ENCODE measurements around the gene SAP30BP. TPM values are rescaled to one million over a fixed set of nuclear protein-coding genes. Genes with fewer than 3 reads are reported as not detected.
"Not testable (repeated sequence)": the region's sequence is repeated elsewhere in the genome, so short reads cannot be mapped to it uniquely, and the experiment has no call there.

Gene SAP30BP
- total RNA-seq, 1 experiment from 2014 or later, result 89.7 TPM

GRCh38 chr17:75637551-75637950 lies 29.6 kb upstream of the SAP30BP start:
- Histone ChIP-seq H3K4me1 (ENCODE audit: insufficient read depth, low read length) (peaks cover 1% of the 10 kb centered on the region; the same call in 1 of the 2 replicates), H2BK20ac (ENCODE audit: low read depth, low read length, poor library complexity, severe bottlenecking) (no peak overlapping the region), H2BK15ac (ENCODE audit: low read depth, low read length) (no peak overlapping the region), H2BK120ac (ENCODE audit: low read depth, low read length, poor library complexity, severe bottlenecking) (no peak overlapping the region), H3K27ac (ENCODE audit: insufficient read length, low read depth, low read length) (no peak overlapping the region), H3K9ac (ENCODE audit: extremely low read depth, insufficient read length, low read length) (no peak overlapping the region), H2BK12ac (ENCODE audit: insufficient read length, low read depth, low read length) (no peak overlapping the region), H3K18ac (ENCODE audit: insufficient read length, low read depth, low read length) (no peak overlapping the region), H3K4me2 (ENCODE audit: insufficient read depth, insufficient read length, low read length) (no peak overlapping the region), H3K9me3 (ENCODE audit: control insufficient read depth, low read depth, low read length) (no peaks in the 10 kb centered on the region), H3K79me1 (ENCODE audit: insufficient read depth, low read depth, low read length, poor library complexity, severe bottlenecking) (no peaks in the 10 kb centered on the region), H4K8ac (replicated peaks; ENCODE audit: insufficient read length, low read depth, low read length) (no peak overlapping the region), H2BK5ac (ENCODE audit: insufficient read length, low read length) (no peak overlapping the region), H3K23me2 (ENCODE audit: insufficient read length, low read depth, low read length, poor library complexity, severe bottlenecking) (no peaks in the 10 kb centered on the region), H2AFZ (ENCODE audit: low read length) (no peak overlapping the region), H3K79me2 (ENCODE audit: insufficient read depth, low read length) (no peaks in the 10 kb centered on the region), H4K5ac (ENCODE audit: insufficient read length, low read depth, low read length) (no peak overlapping the region), H3K56ac (ENCODE audit: insufficient read length, low read depth, low read length) (no peak overlapping the region), H3K27me3 (ENCODE audit: insufficient read depth, low read length) (no peaks in the 10 kb centered on the region), H3K4ac (ENCODE audit: low read depth, low read length) (no peak overlapping the region), H4K91ac (ENCODE audit: insufficient read length, low read depth, low read length) (no peak overlapping the region), H3K14ac (ENCODE audit: insufficient read depth, low read length) (no peak overlapping the region), H4K20me1 (ENCODE audit: control insufficient read depth, insufficient read depth, insufficient read length) (no peaks in the 10 kb centered on the region), H3T11ph (ENCODE audit: low read length) (no peak overlapping the region), H3K23ac (ENCODE audit: insufficient read length, low read depth, low read length) (no peak overlapping the region), H2AK5ac (ENCODE audit: insufficient read length, low read length) (no peak overlapping the region)
- whole genome bisulfite sequencing (ENCODE audit: extremely low coverage, insufficient read length, low lambda C conversion rate), result no CpG with 5 or more reads among the region's 7 CpGs
- no peak for DNase-seq
- TF ChIP-seq, protein P1, sequence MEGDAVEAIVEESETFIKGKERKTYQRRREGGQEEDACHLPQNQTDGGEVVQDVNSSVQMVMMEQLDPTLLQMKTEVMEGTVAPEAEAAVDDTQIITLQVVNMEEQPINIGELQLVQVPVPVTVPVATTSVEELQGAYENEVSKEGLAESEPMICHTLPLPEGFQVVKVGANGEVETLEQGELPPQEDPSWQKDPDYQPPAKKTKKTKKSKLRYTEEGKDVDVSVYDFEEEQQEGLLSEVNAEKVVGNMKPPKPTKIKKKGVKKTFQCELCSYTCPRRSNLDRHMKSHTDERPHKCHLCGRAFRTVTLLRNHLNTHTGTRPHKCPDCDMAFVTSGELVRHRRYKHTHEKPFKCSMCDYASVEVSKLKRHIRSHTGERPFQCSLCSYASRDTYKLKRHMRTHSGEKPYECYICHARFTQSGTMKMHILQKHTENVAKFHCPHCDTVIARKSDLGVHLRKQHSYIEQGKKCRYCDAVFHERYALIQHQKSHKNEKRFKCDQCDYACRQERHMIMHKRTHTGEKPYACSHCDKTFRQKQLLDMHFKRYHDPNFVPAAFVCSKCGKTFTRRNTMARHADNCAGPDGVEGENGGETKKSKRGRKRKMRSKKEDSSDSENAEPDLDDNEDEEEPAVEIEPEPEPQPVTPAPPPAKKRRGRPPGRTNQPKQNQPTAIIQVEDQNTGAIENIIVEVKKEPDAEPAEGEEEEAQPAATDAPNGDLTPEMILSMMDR (conservative IDR thresholded peaks at IDR 0.05), result no peak
- no peak overlapping the region; a peak in 1 of 7 replicates for H3K27ac Mint-ChIP-seq
- no peaks in the 10 kb centered on the region for H3K27me3 Mint-ChIP-seq (ENCODE audit: low read depth)
- peaks cover 0 to 4% (median 0%) of the 10 kb centered on the region in 3 experiments; a peak in 1 of 7 replicates for H3K36me3 Mint-ChIP-seq (ENCODE audit: insufficient read depth in 1 of 3, low read depth in 3 of 3)
- H3K9me3 Mint-ChIP-seq, result no peaks in the 10 kb centered on the region
- no peak overlapping the region for H3K4me3 Mint-ChIP-seq
- H3K4me1 Mint-ChIP-seq, result peaks cover 21 to 31% of the 10 kb centered on the region in 2 experiments

GRCh38 chr17:75638039-75638438 lies 29.1 kb upstream of the SAP30BP start:
- no CpG with 5 or more reads among the region's 12 CpGs for WGBS (ENCODE audit: extremely low coverage, insufficient read length, low lambda C conversion rate)
- H3K27ac Mint-ChIP-seq, result peak overlapping the region in 1 of 3 experiments; percentile 55; a peak in 1 of 7 replicates
- not testable (repeated sequence) for H3K9me3 Mint-ChIP-seq; DNase-seq; H3K27ac ChIP-seq (ENCODE audit: insufficient read length, low read depth, low read length); H2BK15ac ChIP-seq (ENCODE audit: low read depth, low read length); H2AFZ ChIP-seq (ENCODE audit: low read length); H3K9me3 ChIP-seq (ENCODE audit: control insufficient read depth, low read depth, low read length); H4K91ac ChIP-seq (ENCODE audit: insufficient read length, low read depth, low read length); H3T11ph ChIP-seq (ENCODE audit: low read length); H3K56ac ChIP-seq (ENCODE audit: insufficient read length, low read depth, low read length); H3K18ac ChIP-seq (ENCODE audit: insufficient read length, low read depth, low read length); H3K14ac ChIP-seq (ENCODE audit: insufficient read depth, low read length); H3K27me3 ChIP-seq (ENCODE audit: insufficient read depth, low read length); H3K23me2 ChIP-seq (ENCODE audit: insufficient read length, low read depth, low read length, poor library complexity, severe bottlenecking); H4K20me1 ChIP-seq (ENCODE audit: control insufficient read depth, insufficient read depth, insufficient read length); H3K4me1 ChIP-seq (ENCODE audit: insufficient read depth, low read length); H4K5ac ChIP-seq (ENCODE audit: insufficient read length, low read depth, low read length); H3K4ac ChIP-seq (ENCODE audit: low read depth, low read length); H3K27me3 Mint-ChIP-seq (ENCODE audit: low read depth); H3K4me2 ChIP-seq (ENCODE audit: insufficient read depth, insufficient read length, low read length); H2BK12ac ChIP-seq (ENCODE audit: insufficient read length, low read depth, low read length); H3K79me1 ChIP-seq (ENCODE audit: insufficient read depth, low read depth, low read length, poor library complexity, severe bottlenecking); H2AK5ac ChIP-seq (ENCODE audit: insufficient read length, low read length); H2BK5ac ChIP-seq (ENCODE audit: insufficient read length, low read length); H2BK20ac ChIP-seq (ENCODE audit: low read depth, low read length, poor library complexity, severe bottlenecking); H3K4me3 Mint-ChIP-seq; H3K9ac ChIP-seq (ENCODE audit: extremely low read depth, insufficient read length, low read length); H3K23ac ChIP-seq (ENCODE audit: insufficient read length, low read depth, low read length); H3K79me2 ChIP-seq (ENCODE audit: insufficient read depth, low read length); H4K8ac ChIP-seq (replicated peaks; ENCODE audit: insufficient read length, low read depth, low read length); H2BK120ac ChIP-seq (ENCODE audit: low read depth, low read length, poor library complexity, severe bottlenecking); H3K36me3 Mint-ChIP-seq (ENCODE audit: insufficient read depth in 1 of 3, low read depth in 3 of 3)
- peaks cover 25 to 35% of the 10 kb centered on the region in 2 experiments for H3K4me1 Mint-ChIP-seq

Measured in H9 (cell line).